GM21360 (cell line): ENCODE measurements around the gene LENG9.

Source experiments
- ATAC-seq: cut with Tn5 transposase; IDR thresholded peaks from one replicate; pipeline ENCODE4 v1.9.1; 2021; ENCODE audit warnings: mild to moderate bottlenecking, moderate library complexity; ENCODE audit not compliant: unreplicated experiment

The LENG9 gene

DNA sequence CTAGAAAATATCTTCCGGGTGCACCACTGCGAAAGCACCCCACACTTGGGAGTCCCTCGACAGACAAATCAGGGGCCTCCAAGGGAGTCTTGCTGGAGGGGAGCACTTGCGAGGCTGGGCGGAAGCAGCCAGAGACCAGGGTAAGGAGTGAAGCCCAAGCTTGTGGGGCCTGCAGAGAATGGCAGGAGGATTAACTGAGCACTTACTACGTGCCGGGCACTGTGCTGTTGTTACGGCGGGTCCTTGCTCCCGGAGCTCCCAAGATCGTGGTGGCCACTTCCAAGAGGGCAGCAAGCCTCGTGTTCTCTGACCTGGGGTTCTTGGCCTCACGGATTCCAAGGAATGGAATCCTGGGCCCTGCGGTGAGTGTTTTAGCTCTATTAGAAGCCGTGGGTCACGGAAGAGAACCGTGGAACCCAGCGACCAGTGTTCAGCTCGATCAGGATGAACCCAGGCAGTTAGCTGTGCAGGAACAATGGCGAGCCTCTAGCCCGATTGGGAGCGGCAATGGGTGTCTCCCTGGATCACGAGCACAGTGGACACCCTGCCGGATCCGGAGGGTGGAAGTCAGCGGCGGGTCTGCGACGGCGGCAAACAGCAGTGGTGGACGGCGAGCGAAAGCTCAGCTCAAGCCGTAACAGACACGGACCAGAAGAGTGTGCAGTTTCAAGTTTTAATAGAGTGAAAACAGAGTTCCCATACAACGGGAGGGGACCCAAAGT is 38.8 kb downstream of the LENG9 start:
- no peak for ATAC-seq

DNA sequence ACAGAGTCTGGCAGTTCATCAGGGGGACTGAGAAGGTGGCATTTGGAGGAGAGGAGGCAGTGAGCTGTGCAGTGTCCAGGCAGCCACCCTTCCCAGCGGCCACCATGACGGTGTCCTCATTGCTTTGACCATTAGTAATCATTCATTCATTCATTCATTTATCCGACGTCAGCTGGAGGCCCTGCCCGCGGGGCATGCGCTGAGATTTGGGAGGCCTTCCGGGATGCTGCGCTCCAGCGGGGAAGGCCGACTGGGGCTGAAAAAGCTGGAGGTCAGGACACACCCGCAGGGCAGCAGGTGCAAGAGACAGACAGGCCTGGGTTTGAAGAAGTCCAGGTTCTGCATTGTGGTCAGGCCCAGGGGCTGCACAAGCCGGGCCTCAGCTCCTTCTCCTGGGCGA is 39.4 kb downstream of the LENG9 start:
- ATAC-seq: no peak

DNA sequence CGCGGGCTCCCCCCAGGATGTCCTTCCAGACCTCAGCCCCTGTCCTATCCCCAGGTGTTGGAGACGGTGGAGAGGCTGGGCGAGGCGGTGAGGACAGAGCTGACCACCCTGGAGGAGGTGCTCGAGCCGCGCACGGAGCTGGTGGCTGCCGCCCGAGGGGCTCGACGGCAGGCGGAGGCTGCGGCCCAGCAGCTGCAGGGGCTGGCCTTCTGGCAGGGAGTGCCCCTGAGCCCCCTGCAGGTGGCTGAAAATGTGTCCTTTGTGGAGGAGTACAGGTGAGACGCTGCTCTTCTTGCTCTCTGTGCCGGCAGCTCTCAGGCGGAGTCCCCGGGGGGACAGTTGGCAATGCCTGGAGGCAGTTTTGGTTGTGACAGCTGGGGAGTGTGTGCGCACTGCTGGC is 41.4 kb downstream of the LENG9 start:
- ATAC-seq: no peak

DNA sequence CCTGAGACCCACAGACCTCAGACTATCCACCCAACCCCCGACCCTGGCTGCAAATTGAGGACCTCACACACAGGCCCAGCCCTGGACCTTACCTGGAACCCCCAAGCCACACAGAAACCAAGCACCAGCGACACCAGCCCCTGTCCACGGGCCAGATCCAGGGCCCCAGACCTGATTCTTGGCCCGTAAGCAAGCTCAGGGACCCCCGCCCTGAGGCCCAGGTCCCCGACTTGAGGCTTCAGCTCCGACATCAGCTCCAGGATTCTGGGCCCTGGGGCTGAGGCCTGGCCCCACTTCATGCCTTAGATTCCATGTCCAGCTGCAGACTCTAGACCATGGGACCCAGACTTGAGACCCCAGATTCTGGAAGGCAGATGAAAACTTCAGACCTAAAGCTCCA is 42.1 kb downstream of the LENG9 start:
- no peak for ATAC-seq

DNA sequence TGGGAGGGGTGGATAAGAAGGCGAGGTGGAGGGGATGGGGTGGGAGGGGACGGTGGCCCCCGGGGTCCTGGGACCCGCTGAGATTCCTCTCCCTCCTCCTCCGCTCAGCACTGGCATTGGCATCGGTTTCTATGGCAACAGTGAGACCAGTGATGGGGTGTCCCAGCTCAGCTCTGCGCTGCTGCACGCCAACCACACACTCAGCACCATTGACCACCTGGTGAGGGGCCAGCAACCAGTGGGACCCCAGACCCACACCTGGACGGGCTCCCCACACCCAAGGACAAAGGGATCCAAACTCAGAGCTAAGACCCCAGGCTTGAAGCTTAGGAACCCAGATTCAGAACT is 42.4 kb downstream of the LENG9 start:
- no peak for ATAC-seq

DNA sequence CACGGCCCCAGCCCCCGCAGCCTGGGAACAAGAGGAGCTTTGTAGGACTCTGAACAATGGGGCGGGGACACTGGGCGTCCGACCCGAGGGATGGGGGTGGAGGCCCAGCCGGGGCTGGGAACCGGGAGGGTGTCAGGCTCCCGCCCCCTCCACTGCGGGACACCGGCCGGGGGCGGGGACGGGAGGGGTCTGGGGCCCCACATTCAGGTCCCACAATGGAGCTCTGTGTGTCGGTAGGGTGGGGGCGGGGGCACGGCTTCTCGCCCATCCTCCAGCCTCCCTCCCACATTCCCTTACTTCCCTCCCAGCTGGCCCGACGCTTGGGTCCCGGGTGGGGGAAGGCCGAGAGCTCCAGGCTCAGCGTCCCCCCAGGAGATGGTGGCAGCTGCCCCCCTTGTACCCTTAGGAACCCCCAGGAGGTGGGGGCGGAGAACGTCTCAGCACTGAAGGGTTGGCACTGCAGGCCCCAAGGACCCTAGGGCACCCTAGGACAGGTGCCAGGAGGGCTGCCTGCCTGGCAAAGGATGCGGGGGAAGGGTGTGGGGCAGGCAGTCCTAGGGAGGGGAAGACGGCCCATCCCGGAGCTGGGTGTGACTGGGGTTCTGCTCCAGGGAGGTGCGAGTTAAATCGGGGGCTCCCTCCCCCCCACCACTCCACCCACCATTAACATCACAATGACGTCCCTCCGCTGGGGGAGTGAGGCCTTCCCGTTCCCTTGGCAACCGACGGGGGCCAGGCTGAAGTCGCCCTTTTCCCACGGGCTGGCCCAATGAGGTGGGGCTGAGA is 43.0 kb downstream of the LENG9 start:
- ATAC-seq: no peak

DNA sequence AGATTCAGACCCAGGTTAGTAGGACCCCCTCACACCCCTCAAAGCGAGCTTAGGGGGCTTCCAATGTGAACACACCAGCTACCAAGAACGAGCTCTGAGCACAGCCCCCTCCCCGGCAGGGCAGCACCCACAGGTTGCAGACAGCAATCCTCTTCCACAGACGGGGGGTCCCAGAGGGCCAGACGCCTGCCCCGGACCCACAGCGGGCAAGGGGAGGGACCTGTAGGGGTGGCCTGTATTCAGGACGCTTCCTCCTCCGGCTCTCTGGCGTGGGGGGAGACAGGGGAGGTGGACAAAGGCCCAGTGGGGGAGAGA is 43.6 kb downstream of the LENG9 start:
- no peak for ATAC-seq

DNA sequence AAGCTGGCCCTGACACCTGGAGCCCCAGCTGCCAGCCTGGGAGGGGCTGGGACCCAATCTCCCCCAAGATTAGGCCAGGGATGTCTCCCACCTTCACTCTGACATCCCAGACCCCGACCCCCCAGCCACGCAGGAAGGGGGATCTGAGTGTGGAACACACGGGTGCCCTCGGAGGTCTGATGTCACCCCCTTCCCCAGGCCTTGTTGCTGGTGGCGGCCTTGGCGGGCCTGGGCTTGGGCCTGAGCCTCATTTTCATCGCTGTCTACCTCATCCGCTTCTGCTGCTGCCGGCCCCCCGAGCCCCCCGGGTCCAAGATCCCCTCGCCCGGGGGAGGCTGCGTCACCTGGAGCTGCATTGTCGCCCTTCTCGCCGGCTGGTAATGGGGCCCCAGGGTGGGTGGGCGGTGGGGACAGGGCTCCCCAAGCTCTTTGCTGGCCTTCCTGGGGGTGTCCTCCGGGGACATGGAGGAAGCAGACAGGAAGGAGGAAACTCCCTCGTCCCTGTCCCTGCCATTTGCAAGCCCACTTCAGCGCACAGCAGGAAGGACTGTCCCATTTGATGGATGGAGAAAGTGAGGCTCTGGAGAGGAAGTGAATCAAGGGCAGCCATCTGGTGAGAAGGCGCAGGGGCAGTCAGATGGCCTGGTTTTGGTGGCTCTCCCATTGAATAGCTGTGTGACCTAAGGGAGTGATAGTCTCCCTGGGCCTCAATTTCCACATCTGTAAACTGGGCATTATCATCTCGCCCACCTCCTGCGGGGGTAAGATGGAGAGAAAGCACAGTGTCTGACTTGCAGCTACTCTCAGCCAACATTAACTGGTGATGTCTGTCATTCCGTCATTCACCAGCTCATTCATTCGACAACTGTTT is 44.4 kb downstream of the LENG9 start:
- no peak for ATAC-seq

DNA sequence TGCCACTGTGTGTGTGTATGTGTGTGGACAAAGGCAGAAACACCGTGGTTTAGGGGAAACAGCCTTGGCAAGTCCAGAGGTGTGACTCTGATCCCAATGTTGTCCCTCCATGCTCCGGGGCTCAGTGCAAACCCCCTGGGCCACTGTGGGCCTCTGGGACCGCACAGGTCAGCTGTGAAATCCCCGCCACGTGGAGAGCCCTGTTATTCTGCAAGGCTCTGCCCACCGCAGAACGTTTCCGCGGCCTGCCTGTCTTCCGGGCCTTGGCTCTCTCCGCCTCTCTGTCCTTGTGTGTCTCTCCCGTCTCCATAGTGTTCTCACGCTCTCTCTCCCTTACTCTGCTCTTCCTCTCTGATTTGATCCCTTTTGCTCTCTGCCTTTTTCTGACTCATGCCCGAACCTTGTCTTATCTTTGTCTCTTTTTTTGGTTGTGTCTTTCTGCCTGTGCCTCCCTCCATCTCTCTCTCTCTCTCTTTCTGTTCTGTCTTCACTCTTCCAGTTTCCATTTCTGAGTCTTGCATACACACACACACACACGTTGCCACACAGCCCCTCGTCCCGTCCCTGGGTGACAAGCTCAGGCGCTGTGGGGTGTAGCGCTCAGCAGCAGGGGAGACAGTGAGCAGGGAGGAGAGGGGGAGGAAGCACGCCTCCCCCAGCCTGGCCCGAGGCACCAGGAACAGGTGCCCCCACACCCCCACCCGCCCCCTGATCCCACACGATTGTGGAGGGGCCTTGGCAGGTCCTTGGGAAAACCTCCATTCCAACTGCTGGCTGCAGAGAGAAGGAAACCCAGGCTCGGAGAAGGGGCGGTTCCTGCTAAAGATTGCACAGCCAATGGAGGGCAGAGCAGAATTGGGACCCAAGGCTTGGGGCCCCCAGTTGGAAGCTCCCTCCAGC is 45.3 kb downstream of the LENG9 start:
- ATAC-seq: no peak

DNA sequence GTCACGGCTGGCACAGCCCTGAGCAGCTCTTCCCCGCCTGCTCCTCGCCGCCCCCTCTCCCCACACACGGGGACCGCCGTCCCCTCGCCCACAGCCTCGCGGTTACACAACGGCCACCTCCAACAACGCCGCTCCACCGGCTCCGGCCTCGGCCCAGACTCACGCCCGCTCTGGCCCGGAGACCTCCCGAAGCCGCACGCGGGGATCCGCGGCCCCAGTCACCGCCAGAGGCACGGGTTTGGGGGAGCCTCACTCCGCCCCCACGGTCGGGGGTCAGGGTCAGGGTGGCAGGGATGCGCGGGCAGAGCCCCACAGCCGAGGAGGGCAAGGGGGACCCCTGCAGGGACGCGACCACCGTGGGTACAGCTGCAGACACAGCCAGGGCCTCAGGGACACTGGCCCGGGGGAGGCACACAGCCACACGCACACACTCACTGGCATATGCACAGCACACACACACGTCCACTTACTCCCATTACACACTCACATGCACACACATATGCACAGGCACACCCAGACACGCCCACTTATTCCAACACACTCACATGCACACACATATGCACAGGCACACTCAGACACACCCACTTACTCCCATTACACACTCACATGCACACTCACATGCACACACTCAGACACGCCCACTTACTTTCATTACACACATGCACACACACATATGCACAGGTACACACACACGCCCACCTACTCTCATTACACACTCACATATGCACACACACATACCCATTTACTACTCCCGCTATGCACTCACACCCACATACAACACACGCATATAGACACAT is 46.7 kb downstream of the LENG9 start:
- ATAC-seq: no peak

DNA sequence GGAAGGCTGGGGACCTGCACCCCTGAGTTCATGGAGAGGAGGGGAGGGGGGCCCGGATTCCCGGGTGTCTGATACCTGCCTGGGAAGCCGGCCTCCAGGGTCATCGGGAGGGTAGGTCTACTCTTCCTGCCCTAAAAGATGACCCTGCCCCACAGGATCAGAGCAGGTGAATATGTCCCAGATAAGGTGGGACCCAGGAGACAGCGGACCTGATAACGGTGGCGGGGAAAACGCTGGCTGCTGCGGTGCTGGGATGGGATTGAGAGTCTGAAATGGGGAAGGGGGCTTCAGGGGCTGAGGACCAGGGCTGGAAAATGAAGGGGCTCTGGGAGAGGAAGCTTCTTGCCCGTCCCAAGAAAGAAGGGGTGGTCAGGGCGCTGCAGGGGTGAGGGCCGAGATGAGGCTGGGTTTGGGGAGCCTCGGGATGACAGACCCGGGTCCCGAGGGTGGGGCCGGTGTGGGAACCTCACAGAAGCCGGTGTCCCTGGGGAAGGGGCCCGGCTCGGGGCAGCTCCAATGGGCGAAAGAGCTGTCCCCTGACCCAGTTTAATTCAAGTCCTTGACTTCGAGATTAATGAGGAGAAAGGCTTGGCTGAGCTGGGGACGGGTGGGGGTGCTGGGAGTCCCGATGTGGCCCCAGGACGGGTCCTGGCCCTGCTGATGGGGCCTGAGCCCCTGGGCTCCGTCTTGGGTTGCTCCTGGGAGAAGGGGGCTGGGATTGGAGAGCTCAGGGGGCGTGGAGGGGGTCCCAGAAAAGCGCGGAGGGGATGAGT is 47.5 kb downstream of the LENG9 start:
- ATAC-seq: no peak

DNA sequence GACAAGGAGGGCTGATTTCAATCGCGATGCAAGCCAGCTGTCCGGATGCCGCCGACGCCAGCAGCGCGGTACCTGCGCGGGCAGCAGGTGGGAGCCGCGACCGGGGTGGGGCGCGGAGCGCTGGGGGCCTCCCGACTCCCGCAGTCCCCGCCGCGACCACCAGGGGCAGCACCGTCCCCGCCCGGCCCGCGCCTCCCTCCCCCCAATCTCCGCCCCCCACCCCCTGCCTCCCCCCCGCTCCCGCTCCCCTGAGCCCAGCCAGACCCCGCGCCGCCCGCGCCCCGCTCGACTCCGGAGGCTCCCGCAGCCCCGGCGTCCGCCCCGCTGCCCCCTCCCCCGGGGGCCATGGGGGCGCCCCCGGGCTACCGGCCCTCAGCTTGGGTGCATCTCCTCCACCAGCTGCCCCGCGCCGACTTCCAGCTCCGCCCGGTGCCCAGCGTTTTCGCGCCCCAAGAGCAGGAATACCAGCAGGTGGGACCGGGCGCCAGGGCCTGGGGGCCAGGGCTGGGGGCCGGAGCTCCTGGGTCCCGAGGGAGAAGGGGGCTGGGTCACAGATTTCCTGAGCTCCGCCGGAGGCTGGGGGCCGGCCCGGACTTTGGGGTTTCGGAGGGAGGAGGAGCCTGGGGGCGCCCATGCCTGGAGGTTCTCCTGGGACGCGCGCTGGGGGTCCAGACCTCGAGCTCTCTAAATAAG is 48.2 kb downstream of the LENG9 start, which contains the start of gene TTYH1:
TSS of gene TTYH1 (plus strand) at position 257 of the 693 bp plus-strand sequence. CDS start at position 346, 89 bp downstream.
- no peak for ATAC-seq

DNA sequence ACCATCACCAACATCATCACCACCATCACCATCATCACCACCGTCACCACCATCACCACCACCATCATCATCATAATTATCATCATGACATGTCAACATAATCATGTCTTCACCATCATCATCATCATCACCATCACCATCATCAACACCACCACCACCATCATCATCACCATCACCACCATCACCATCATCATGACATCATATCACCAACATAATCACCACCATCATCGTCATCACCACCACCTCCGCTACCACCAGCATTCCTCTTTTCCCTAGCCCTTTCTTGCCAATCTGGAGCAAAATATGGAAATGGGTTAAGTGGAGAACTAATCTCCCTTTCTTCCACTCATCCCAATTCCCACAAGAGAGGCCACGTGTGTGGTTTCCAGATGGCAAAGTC is 49.4 kb downstream of the LENG9 start:
- ATAC-seq: no peak

DNA sequence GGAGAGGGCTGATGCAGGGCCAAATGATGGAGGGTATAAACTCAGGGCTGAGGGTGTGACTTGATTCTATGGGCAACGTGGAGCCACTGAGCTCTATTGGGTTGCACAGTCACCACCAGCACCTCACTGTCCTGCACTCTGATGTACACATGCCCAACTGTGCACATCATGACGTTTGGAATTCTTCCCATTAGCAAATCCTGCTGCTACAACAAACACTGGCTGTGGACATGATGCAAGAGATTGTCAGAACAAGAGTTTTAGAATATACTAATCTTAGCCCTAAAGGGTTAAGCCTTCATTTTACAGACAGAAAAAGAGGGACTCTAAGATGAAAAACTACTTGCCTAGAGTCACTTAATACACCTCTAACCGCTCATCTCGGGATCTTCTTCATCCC is 50.7 kb downstream of the LENG9 start:
- ATAC-seq: no peak
